K562 (cell line): ENCODE results near the gene KCNJ12. TPM values are rescaled to one million over a fixed set of nuclear protein-coding genes. Genes with fewer than 3 reads are reported as not detected.

Experiments
- ATAC-seq: fragments of 200-7000 bp; cut with Tn5 transposase; 3 replicates; pipeline ENCODE4 v1.9.1; 2020; ENCODE audit warnings: moderate library complexity
- BruUV-seq: library from RNA; stranded (reverse); fragments of 400-500 nt; replicated peaks from 2 replicates; lab custom pipeline; 2021; lab: Mats Ljungman, UMichigan
- CTCF ChIA-PET: fragments of 300-600 bp; formaldehyde crosslinking; extraction: SDS; loops from one replicate; lab custom pipeline; 2021; ENCODE audit warnings: low intra/inter-chr PET ratio; lab: Yijun Ruan, JAX
- POLR2A ChIA-PET: fragments of 300-600, 350-650 bp; sonication (Branson Sonifier 250); formaldehyde crosslinking; extraction: SDS; loops from one replicate; lab custom pipeline; 2021; ENCODE audit warnings: antibody characterized with exemption, inconsistent platforms; lab: Yijun Ruan, JAX
- DNase-seq, 4 experiments: peaks; one replicate each; pipeline versions ENCODE4 v3.0.0 to v3.0.0-alpha.2; 2011 to 2018; ENCODE audit warnings: low spot score in 3 of 4, mixed read lengths in 3 of 4; ENCODE audit errors: extremely low read depth in 1 of 4
- FAIRE-seq: peaks from 2 replicates; lab custom pipeline; 2011; peaks lifted over from hg19 to GRCh38; lab: Jason Lieb, UNC
- H2AFZ ChIP-seq: 2 replicates; pipeline ENCODE4 v1.6.0; 2011; ENCODE audit warnings: low read depth, low read length, control low read depth, inconsistent platforms
- H3K27ac ChIP-seq: fragments of 200-600 bp; 3 replicates; pipeline ENCODE4 v1.8.0; 2011; ENCODE audit warnings: low read depth, mild to moderate bottlenecking, control low read depth, inconsistent platforms, low read length, moderate library complexity, mixed read lengths; ENCODE audit errors: extremely low read depth
- H3K27me3 ChIP-seq, 2 experiments: fragments of 300-600 bp in 1 of 2; 2 replicates in 1 of 2; 3 replicates in 1 of 2; pipeline versions ENCODE4 v1.6.0 to v1.8.0; 2011; ENCODE audit warnings: inconsistent platforms in 2 of 2, low read length in 2 of 2, mild to moderate bottlenecking in 1 of 2, mixed read lengths in 1 of 2, moderate library complexity in 1 of 2; ENCODE audit not compliant: control insufficient read depth in 2 of 2, insufficient read depth in 2 of 2
- H3K36me3 ChIP-seq: fragments of 300-600 bp; 3 replicates; pipeline ENCODE4 v1.8.0; 2011; ENCODE audit warnings: mild to moderate bottlenecking, low read length, inconsistent platforms; ENCODE audit not compliant: control insufficient read depth, insufficient read depth
- H3K4me1 ChIP-seq, 2 experiments: fragments of 200-600 bp in 1 of 2; replicated peaks in 1 of 2; 2 replicates in 1 of 2; 3 replicates in 1 of 2; pipeline versions ENCODE4 v1.5.1 to v1.8.0; 2011; ENCODE audit warnings: inconsistent platforms in 2 of 2, low read length in 2 of 2, mild to moderate bottlenecking in 1 of 2, mixed read lengths in 1 of 2, moderate library complexity in 1 of 2; ENCODE audit not compliant: control insufficient read depth in 2 of 2, insufficient read depth in 2 of 2
- H3K4me2 ChIP-seq: 2 replicates; pipeline ENCODE4 v1.6.1; 2011; ENCODE audit warnings: low read length, control low read depth, inconsistent platforms, mixed read lengths; ENCODE audit not compliant: insufficient read depth
- H3K4me3 ChIP-seq: fragments of 200-600 bp; sonication (generic), shearing (Covaris generic); 2 replicates; pipeline ENCODE4 v1.5.1; 2016; ENCODE audit warnings: control low read depth, inconsistent platforms
- H3K79me2 ChIP-seq: fragments of 200-600 bp; 3 replicates; pipeline ENCODE4 v1.8.0; 2011; ENCODE audit warnings: low read length, inconsistent platforms; ENCODE audit not compliant: control insufficient read depth, insufficient read depth
- H3K9ac ChIP-seq, 2 experiments: 2 replicates each; pipeline versions ENCODE4 v1.6.0 to v1.6.1; 2011; ENCODE audit warnings: low read depth in 2 of 2, low read length in 2 of 2, control low read depth in 1 of 2, inconsistent platforms in 1 of 2, mild to moderate bottlenecking in 1 of 2, mixed read lengths in 1 of 2; ENCODE audit not compliant: insufficient read depth in 1 of 2
- H3K9me1 ChIP-seq: one replicate; pipeline ENCODE4 v1.6.0; 2011; ENCODE audit warnings: inconsistent platforms, mild to moderate bottlenecking, low read length, moderate library complexity; ENCODE audit not compliant: control insufficient read depth, insufficient read depth
- H3K9me3 ChIP-seq: replicated peaks from 2 replicates; pipeline ENCODE4 v1.5.1; 2011; ENCODE audit warnings: low read depth, low read length, inconsistent platforms; ENCODE audit not compliant: control insufficient read depth, insufficient read depth
- H4K20me1 ChIP-seq: replicated peaks from 2 replicates; pipeline ENCODE4 v1.6.1; 2011; ENCODE audit warnings: low read length, inconsistent platforms, mixed read lengths; ENCODE audit not compliant: control insufficient read depth, insufficient read depth
- ARNT ChIP-seq, 2 experiments: fragments of 450-650 bp; IDR thresholded peaks; 2 replicates each; pipeline ENCODE4 v1.6.1; 2016; ENCODE audit warnings: mild to moderate bottlenecking in 1 of 2
- CCNT2 ChIP-seq: IDR thresholded peaks from 2 replicates; pipeline ENCODE4 v1.6.1; 2011; ENCODE audit warnings: borderline replicate concordance, low read depth, mild to moderate bottlenecking, moderate library complexity, mixed read lengths, low read length; ENCODE audit not compliant: insufficient read length; ENCODE audit errors: extremely low read depth
- ETS2 ChIP-seq: IDR thresholded peaks from 2 replicates; pipeline ENCODE4 v1.6.1; 2016; ENCODE audit warnings: borderline replicate concordance, missing genetic modification characterization, mild to moderate bottlenecking, moderate library complexity, missing compliant biosample characterization; ENCODE audit not compliant: poor library complexity, severe bottlenecking
- GTF2A2 ChIP-seq: IDR thresholded peaks from 2 replicates; pipeline ENCODE4 v1.6.1; 2016; ENCODE audit warnings: mild to moderate bottlenecking, missing genetic modification characterization, missing compliant biosample characterization
- KDM5B ChIP-seq: fragments of 200-600 bp; sonication (generic); IDR thresholded peaks from 2 replicates; pipeline ENCODE4 v1.6.1; 2012; ENCODE audit warnings: low read depth, mild to moderate bottlenecking, moderate library complexity, low read length, control low read depth, inconsistent platforms; ENCODE audit not compliant: insufficient replicate concordance
- MED1 ChIP-seq: sonication (generic); formaldehyde crosslinking; IDR thresholded peaks from 2 replicates; pipeline ENCODE4 v1.8.1; 2023; ENCODE audit warnings: missing genetic modification reagents, borderline replicate concordance
- MYNN ChIP-seq, 2 experiments: sonication (generic); formaldehyde crosslinking in 1 of 2; IDR thresholded peaks; 2 replicates each; pipeline versions ENCODE4 v1.5.0 to v1.6.1; 2016 to 2020; ENCODE audit warnings: antibody characterized with exemption in 1 of 2, missing genetic modification reagents in 1 of 2
- PHTF2 ChIP-seq: fragments of 250-450 bp; sonication (Bioruptor Pico); IDR thresholded peaks from 2 replicates; pipeline ENCODE4 v1.5.0; 2021; ENCODE audit warnings: mild to moderate bottlenecking
- RNF2 ChIP-seq: sonication (generic); IDR thresholded peaks from 2 replicates; pipeline ENCODE4 v1.6.1; 2016
- SOX6 ChIP-seq: fragments of 450-650 bp; IDR thresholded peaks from 2 replicates; pipeline ENCODE4 v1.6.1; 2014; ENCODE audit warnings: mild to moderate bottlenecking
- SRSF3 ChIP-seq: fragments of 200-400 bp; formaldehyde crosslinking; IDR thresholded peaks from 2 replicates; pipeline ENCODE4 v1.6.1; 2016; ENCODE audit warnings: mild to moderate bottlenecking, low read length, moderate library complexity; ENCODE audit not compliant: insufficient read depth
- TAF15 ChIP-seq: fragments of 200-400 bp; formaldehyde crosslinking; IDR thresholded peaks from 2 replicates; pipeline ENCODE4 v1.6.1; 2017; ENCODE audit warnings: mild to moderate bottlenecking, low read depth, low read length, moderate library complexity
- TOE1 ChIP-seq, 2 experiments: fragments of 450-650 bp in 1 of 2; sonication (generic) in 1 of 2; formaldehyde crosslinking in 1 of 2; IDR thresholded peaks; 2 replicates each; pipeline versions ENCODE4 v1.7.1 to v1.8.0; 2016 to 2022; ENCODE audit warnings: borderline replicate concordance in 2 of 2, mild to moderate bottlenecking in 2 of 2, antibody characterized with exemption in 1 of 2, inconsistent platforms in 1 of 2, low read depth in 1 of 2, missing genetic modification reagents in 1 of 2, moderate library complexity in 1 of 2
- ZNF436 ChIP-seq: fragments of 250-450, 450-650 bp; sonication (Bioruptor Pico); formaldehyde crosslinking; IDR thresholded peaks from 2 replicates; pipeline ENCODE4 v1.7.0; 2020; ENCODE audit warnings: mild to moderate bottlenecking
- WGBS: fragments of 100-300 bp; shearing (Covaris generic); methylation state at CpG from one replicate; pipeline ENCODE4 v1.1.6; 2016; ENCODE audit warnings: low coverage, mixed read lengths; ENCODE audit not compliant: insufficient coverage; ENCODE audit errors: missing lambda C conversion rate; 5-methylcytosine and 5-hydroxymethylcytosine counted together
- in situ Hi-C: fragments of 300-500 bp; cut with MboI; formaldehyde crosslinking; loops from 4 replicates; pipeline ENCODE4 v1.15.0; 2018; ENCODE audit warnings: inconsistent platforms, mixed read lengths
- intact Hi-C: fragments of 100-400 bp; cut with micrococcal nuclease; formaldehyde crosslinking; loops from 2 replicates; pipeline ENCODE4 v1.14.2; 2022
- polyA plus RNA-seq, 8 experiments: library from polyadenylated mRNA; depleted of rRNA in 4 of 8; stranded (reverse) in 5 of 8; unstranded in 3 of 8; fragments of >200 nt; fragmentation: Nextera tagmentation in 2 of 8; fragmentation: Illumina TruSeq in 1 of 8; extraction: Ambion mirVana in 2 of 8; extraction: Trizol in 1 of 8; gene quantifications; 2 replicates each; pipeline versions ENCODE4 v1.2.1 to v1.2.3, GENCODE V29; 2011 to 2014; ENCODE audit warnings: inconsistent platforms in 1 of 8, missing spikeins in 1 of 8
- total RNA-seq, 7 experiments: library from RNA; depleted of rRNA in 6 of 7; stranded (reverse); fragments of >200 nt in 6 of 7; fragmentation: Illumina TruSeq in 2 of 7; extraction: Trizol in 2 of 7; gene quantifications; 2 replicates each; pipeline versions ENCODE4 v1.2.1 to v1.2.3, GENCODE V29; 2011 to 2021; ENCODE audit warnings: low replicate concordance in 1 of 7
- TF ChIP-seq, protein P1 (sequence below): fragments of 450-650 bp; formaldehyde crosslinking; IDR thresholded peaks from 2 replicates; pipeline ENCODE4 v1.4.0; 2020; ENCODE audit warnings: mild to moderate bottlenecking
- TF ChIP-seq, protein P2 (sequence below): fragments of 200-800 bp; sonication (Bioruptor generic); IDR thresholded peaks from 2 replicates; pipeline ENCODE4 v1.6.1; 2017; ENCODE audit warnings: missing genetic modification characterization, missing compliant biosample characterization
- TF ChIP-seq, protein P3 (sequence below): fragments of 150-350 bp; IDR thresholded peaks from 2 replicates; pipeline ENCODE4 v1.6.1; 2014; ENCODE audit warnings: low read depth, mild to moderate bottlenecking, low read length, borderline replicate concordance

The KCNJ12 gene
- total and polyA plus RNA-seq, 9 of the 15 experiments (the other 6 are each of a cell fraction or from before 2014, with no cell fraction given) = 0.02 TPM; not detected in 8

DNA sequence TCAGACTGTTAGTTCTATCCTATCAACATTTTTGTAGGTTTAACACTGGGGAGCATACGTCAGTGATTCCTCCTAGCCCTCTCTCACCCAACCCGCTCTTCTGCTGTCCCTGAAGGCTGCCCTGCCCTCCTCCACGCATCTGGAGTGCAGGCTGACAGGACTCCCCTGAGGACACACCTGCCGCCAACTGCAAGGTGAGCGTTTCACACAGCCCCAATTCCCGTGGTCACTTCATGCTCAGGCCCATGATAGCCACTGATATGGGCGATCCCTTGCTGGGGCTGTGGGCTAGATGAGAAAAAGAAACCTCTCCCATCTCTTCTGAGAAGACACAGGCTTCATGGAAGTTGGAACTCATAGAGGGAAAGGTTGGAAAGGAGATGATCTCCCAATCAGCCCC is 91.0 kb downstream of the KCNJ12 start:
- FAIRE-seq = no peak
- Histone ChIP-seq H3K79me2 (no peaks in the 10 kb centered on the region), H3K27me3 (peaks cover 4 to 5% of the 10 kb centered on the region in 2 experiments; a peak in 4 of 5 replicates), H3K4me3 (no peak overlapping the region), H3K9ac (no peak overlapping the region)
- intact Hi-C loops (no loop called here), in situ Hi-C loops (no loop called here)
- TF ChIP-seq GTF2A2 (tag) (no peak), ZNF436 (CRISPR knock-in tag) (no peak), RNF2 (no peak), PHTF2 (CRISPR knock-in tag) (no peak), MED1 (CRISPR knock-in tag) (no peak), TAF15 (no peak), SOX6 (no peak), TOE1 (IDR thresholded peaks at IDR 0.05; ENCODE audit: borderline replicate concordance) (no peak), TOE1 (CRISPR knock-in tag; IDR thresholded peaks at IDR 0.05; ENCODE audit: borderline replicate concordance, low read depth) (no peak), ARNT (IDR thresholded peaks at IDR 0.05) (no peak), MYNN (IDR thresholded peaks at IDR 0.05) (no peak), MYNN (CRISPR knock-in tag; IDR thresholded peaks at IDR 0.05) (no peak), KDM5B (no peak), SRSF3 (no peak), CCNT2 (no peak), ETS2 (tag) (no peak)
- TF ChIP-seq, protein P1, sequence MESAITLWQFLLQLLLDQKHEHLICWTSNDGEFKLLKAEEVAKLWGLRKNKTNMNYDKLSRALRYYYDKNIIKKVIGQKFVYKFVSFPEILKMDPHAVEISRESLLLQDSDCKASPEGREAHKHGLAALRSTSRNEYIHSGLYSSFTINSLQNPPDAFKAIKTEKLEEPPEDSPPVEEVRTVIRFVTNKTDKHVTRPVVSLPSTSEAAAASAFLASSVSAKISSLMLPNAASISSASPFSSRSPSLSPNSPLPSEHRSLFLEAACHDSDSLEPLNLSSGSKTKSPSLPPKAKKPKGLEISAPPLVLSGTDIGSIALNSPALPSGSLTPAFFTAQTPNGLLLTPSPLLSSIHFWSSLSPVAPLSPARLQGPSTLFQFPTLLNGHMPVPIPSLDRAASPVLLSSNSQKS (CRISPR knock-in tag) = no peak
- TF ChIP-seq, protein P2, sequence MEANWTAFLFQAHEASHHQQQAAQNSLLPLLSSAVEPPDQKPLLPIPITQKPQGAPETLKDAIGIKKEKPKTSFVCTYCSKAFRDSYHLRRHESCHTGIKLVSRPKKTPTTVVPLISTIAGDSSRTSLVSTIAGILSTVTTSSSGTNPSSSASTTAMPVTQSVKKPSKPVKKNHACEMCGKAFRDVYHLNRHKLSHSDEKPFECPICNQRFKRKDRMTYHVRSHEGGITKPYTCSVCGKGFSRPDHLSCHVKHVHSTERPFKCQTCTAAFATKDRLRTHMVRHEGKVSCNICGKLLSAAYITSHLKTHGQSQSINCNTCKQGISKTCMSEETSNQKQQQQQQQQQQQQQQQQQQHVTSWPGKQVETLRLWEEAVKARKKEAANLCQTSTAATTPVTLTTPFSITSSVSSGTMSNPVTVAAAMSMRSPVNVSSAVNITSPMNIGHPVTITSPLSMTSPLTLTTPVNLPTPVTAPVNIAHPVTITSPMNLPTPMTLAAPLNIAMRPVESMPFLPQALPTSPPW (CRISPR knock-in tag) = no peak
- TF ChIP-seq, protein P3, sequence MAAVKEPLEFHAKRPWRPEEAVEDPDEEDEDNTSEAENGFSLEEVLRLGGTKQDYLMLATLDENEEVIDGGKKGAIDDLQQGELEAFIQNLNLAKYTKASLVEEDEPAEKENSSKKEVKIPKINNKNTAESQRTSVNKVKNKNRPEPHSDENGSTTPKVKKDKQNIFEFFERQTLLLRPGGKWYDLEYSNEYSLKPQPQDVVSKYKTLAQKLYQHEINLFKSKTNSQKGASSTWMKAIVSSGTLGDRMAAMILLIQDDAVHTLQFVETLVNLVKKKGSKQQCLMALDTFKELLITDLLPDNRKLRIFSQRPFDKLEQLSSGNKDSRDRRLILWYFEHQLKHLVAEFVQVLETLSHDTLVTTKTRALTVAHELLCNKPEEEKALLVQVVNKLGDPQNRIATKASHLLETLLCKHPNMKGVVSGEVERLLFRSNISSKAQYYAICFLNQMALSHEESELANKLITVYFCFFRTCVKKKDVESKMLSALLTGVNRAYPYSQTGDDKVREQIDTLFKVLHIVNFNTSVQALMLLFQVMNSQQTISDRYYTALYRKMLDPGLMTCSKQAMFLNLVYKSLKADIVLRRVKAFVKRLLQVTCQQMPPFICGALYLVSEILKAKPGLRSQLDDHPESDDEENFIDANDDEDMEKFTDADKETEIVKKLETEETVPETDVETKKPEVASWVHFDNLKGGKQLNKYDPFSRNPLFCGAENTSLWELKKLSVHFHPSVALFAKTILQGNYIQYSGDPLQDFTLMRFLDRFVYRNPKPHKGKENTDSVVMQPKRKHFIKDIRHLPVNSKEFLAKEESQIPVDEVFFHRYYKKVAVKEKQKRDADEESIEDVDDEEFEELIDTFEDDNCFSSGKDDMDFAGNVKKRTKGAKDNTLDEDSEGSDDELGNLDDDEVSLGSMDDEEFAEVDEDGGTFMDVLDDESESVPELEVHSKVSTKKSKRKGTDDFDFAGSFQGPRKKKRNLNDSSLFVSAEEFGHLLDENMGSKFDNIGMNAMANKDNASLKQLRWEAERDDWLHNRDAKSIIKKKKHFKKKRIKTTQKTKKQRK = no peak
- TF ChIP-seq, all 486 proteins: peak for 0
- no peak overlapping the region for H2AFZ ChIP-seq
- H3K4me2 ChIP-seq = no peak overlapping the region
- H4K20me1 ChIP-seq = no peaks in the 10 kb centered on the region
- ChIA-PET CTCF (no interaction called here), POLR2A (interaction anchor here (0.8 kb wide), 1 partner anchor 1041 kb away, joined by 3 read pairs; no protein-coding TSS in a partner anchor)
- no peak for ATAC-seq
- H3K36me3 ChIP-seq = no peaks in the 10 kb centered on the region
- WGBS = 3% methylated on average over 5 of the region's 7 CpGs
- no peak overlapping the region for H3K27ac ChIP-seq
- H3K9me3 ChIP-seq = no peaks in the 10 kb centered on the region
- peaks cover 0 to 10% of the 10 kb centered on the region in 2 experiments; a peak in 2 of 5 replicates for H3K4me1 ChIP-seq
- no peaks in the 10 kb centered on the region for H3K9me1 ChIP-seq
- BruUV-seq = no TSS peak
- DNase-seq = no peak
